GM12878 (cell line): ENCODE measurements around the gene OSBPL10. TPM values are rescaled to one million over a fixed set of nuclear protein-coding genes. Genes with fewer than 3 reads are reported as not detected.
A peak's percentile ranks its signal among the peaks of the same experiment; 100 is the strongest.

Source experiments
- ATAC-seq: fragments of 200-7000 bp; cut with Tn5 transposase; 3 replicates; pipeline ENCODE4 v1.9.1; 2020; ENCODE audit warnings: mild to moderate bottlenecking, moderate library complexity
- BruUV-seq: library from RNA; stranded (reverse); fragments of 400-500 nt; replicated peaks from 2 replicates; lab custom pipeline; 2021; lab: Mats Ljungman, UMichigan
- CTCF ChIA-PET: fragments of 300-600 bp; sonication (Branson Sonifier 250); formaldehyde crosslinking; extraction: SDS; loops from one replicate; lab custom pipeline; 2021; ENCODE audit warnings: inconsistent platforms; lab: Yijun Ruan, JAX
- POLR2A ChIA-PET: fragments of 350-600 bp; formaldehyde crosslinking; extraction: SDS; loops from one replicate; lab custom pipeline; 2021; ENCODE audit warnings: inconsistent platforms; lab: Charles Lee
- RAD21 ChIA-PET: fragments of 300-600 bp; sonication (Branson Sonifier 250); formaldehyde crosslinking; loops from one replicate; lab custom pipeline; 2023; ENCODE audit warnings: antibody characterized with exemption; ENCODE audit not compliant: unreplicated experiment; lab: Charles Lee
- SMC1A ChIA-PET: fragments of 300-600 bp; sonication (Branson Sonifier 250); formaldehyde crosslinking; loops from one replicate; lab custom pipeline; 2023; ENCODE audit not compliant: unreplicated experiment, uncharacterized antibody; lab: Charles Lee
- DNase-seq: peaks from one replicate; pipeline ENCODE4 v3.0.0-alpha.2; 2011; ENCODE audit warnings: low read depth, low spot score
- FAIRE-seq: peaks from 3 replicates; lab custom pipeline; 2011; peaks lifted over from hg19 to GRCh38; lab: Jason Lieb, UNC
- H2AFZ ChIP-seq: 2 replicates; pipeline ENCODE4 v1.6.0; 2011; ENCODE audit warnings: low read depth, low read length, control low read depth; ENCODE audit not compliant: control insufficient read depth
- H3K27ac ChIP-seq: 2 replicates; pipeline ENCODE4 v1.5.1; 2011; ENCODE audit warnings: control low read depth; ENCODE audit not compliant: control insufficient read depth, insufficient read depth
- H3K27me3 ChIP-seq, 2 experiments: replicated peaks in 1 of 2; 2 replicates each; pipeline versions ENCODE4 v1.6.0 to v1.6.1; 2011; ENCODE audit warnings: low read length in 1 of 2; ENCODE audit not compliant: control insufficient read depth in 2 of 2, insufficient read depth in 2 of 2
- H3K36me3 ChIP-seq, 2 experiments: 2 replicates each; pipeline ENCODE4 v1.5.1; 2011; ENCODE audit warnings: low read length in 1 of 2; ENCODE audit not compliant: control insufficient read depth in 2 of 2, insufficient read depth in 2 of 2
- H3K4me1 ChIP-seq: 2 replicates; pipeline ENCODE4 v1.6.1; 2011; ENCODE audit warnings: mild to moderate bottlenecking, low read length, moderate library complexity, mixed read lengths; ENCODE audit not compliant: control insufficient read depth, insufficient read depth
- H3K4me2 ChIP-seq: 2 replicates; pipeline ENCODE4 v1.6.0; 2011; ENCODE audit warnings: control low read depth; ENCODE audit not compliant: control insufficient read depth, insufficient read depth
- H3K4me3 ChIP-seq: fragments of 200-600 bp; sonication (generic); 2 replicates; pipeline ENCODE4 v1.5.1; 2016
- H3K79me2 ChIP-seq: 2 replicates; pipeline ENCODE4 v1.6.0; 2011; ENCODE audit warnings: low read length; ENCODE audit not compliant: control insufficient read depth, insufficient read depth
- H3K9ac ChIP-seq: 2 replicates; pipeline ENCODE4 v1.8.0; 2011; ENCODE audit warnings: low read length, control low read depth, mixed read lengths; ENCODE audit not compliant: control insufficient read depth, insufficient read depth
- H3K9me3 ChIP-seq: replicated peaks from 3 replicates; pipeline ENCODE4 v1.5.1; 2011; ENCODE audit warnings: mild to moderate bottlenecking, low read length; ENCODE audit not compliant: control insufficient read depth, insufficient read depth
- H4K20me1 ChIP-seq: 2 replicates; pipeline ENCODE4 v1.6.0; 2011; ENCODE audit not compliant: control insufficient read depth, insufficient read depth
- CTCF ChIP-seq, 3 experiments: IDR thresholded peaks in 2 of 3; conservative IDR thresholded peaks in 1 of 3; 2 replicates each; pipeline ENCODE4 v1.5.1; 2011; ENCODE audit warnings: low read depth in 3 of 3, low read length in 3 of 3, mild to moderate bottlenecking in 3 of 3, control low read depth in 2 of 3, moderate library complexity in 2 of 3, inconsistent platforms in 1 of 3, mixed read lengths in 1 of 3; ENCODE audit not compliant: control insufficient read depth in 2 of 3, insufficient read depth in 1 of 3; ENCODE audit errors: extremely low read depth in 1 of 3
- ESRRA ChIP-seq: IDR thresholded peaks from 2 replicates; pipeline ENCODE4 v1.6.1; 2012; ENCODE audit warnings: mild to moderate bottlenecking, low read length, improper control_type of control experiment
- JUNB ChIP-seq: IDR thresholded peaks from 2 replicates; pipeline ENCODE4 v1.6.1; 2016; ENCODE audit warnings: antibody characterized with exemption, mild to moderate bottlenecking
- MYB ChIP-seq: fragments of 150-350 bp; IDR thresholded peaks from 2 replicates; pipeline ENCODE4 v1.6.1; 2014; ENCODE audit warnings: mild to moderate bottlenecking, low read depth, low read length, borderline replicate concordance
- PAX5 ChIP-seq: IDR thresholded peaks from 2 replicates; pipeline ENCODE4 v1.6.1; 2011; ENCODE audit warnings: low read depth, low read length, borderline replicate concordance
- POLR2AphosphoS5 ChIP-seq: IDR thresholded peaks from 2 replicates; pipeline ENCODE4 v1.6.1; 2011; ENCODE audit warnings: mild to moderate bottlenecking, low read length, inconsistent platforms
- RAD21 ChIP-seq: IDR thresholded peaks from 2 replicates; pipeline ENCODE4 v1.6.1; 2011; ENCODE audit warnings: mild to moderate bottlenecking, low read depth, low read length, moderate library complexity; ENCODE audit not compliant: insufficient read depth
- SMC3 ChIP-seq: IDR thresholded peaks from 2 replicates; pipeline ENCODE4 v1.6.1; 2011; ENCODE audit warnings: low read length, improper control_type of control experiment, borderline replicate concordance
- SPI1 ChIP-seq: IDR thresholded peaks from 2 replicates; pipeline ENCODE4 v1.6.1; 2011; ENCODE audit warnings: low read depth, mild to moderate bottlenecking, low read length, moderate library complexity, borderline replicate concordance; ENCODE audit not compliant: insufficient read depth
- SRF ChIP-seq, 2 experiments: IDR thresholded peaks; 2 replicates each; pipeline ENCODE4 v1.6.1; 2011; ENCODE audit warnings: low read depth in 2 of 2, low read length in 2 of 2, mild to moderate bottlenecking in 1 of 2, moderate library complexity in 1 of 2
- SUPT20H ChIP-seq: IDR thresholded peaks from 2 replicates; pipeline ENCODE4 v1.6.1; 2011; ENCODE audit warnings: low read depth, mild to moderate bottlenecking, low read length, moderate library complexity, borderline replicate concordance; ENCODE audit not compliant: control insufficient read depth
- ZZZ3 ChIP-seq: IDR thresholded peaks from 2 replicates; pipeline ENCODE4 v1.6.1; 2011; ENCODE audit warnings: low read depth; ENCODE audit not compliant: control insufficient read depth, insufficient read length
- WGBS: methylation state at CpG from one replicate; pipeline ENCODE4 v1.1.6; 2016; ENCODE audit warnings: low lambda C conversion rate; ENCODE audit not compliant: insufficient replicate concordance, insufficient coverage; ENCODE audit errors: missing lambda C conversion rate; 5-methylcytosine and 5-hydroxymethylcytosine counted together
- in situ Hi-C: fragments of 300-500 bp; cut with MboI; formaldehyde crosslinking; loops from 9 replicates; pipeline ENCODE4 v1.14.3; 2018; ENCODE audit warnings: mixed read lengths
- intact Hi-C: fragments of 100-400 bp; cut with micrococcal nuclease; formaldehyde crosslinking; loops from one replicate; pipeline ENCODE4 v1.14.2; 2022; ENCODE audit not compliant: unreplicated experiment
- polyA plus RNA-seq, 11 experiments: library from polyadenylated mRNA; depleted of rRNA in 4 of 11; unstranded in 6 of 11; stranded (reverse) in 5 of 11; fragments of >200 nt; fragmentation: Nextera tagmentation in 4 of 11; fragmentation: Illumina TruSeq in 1 of 11; extraction: Ambion mirVana in 4 of 11; extraction: Trizol in 1 of 11; gene quantifications; 1 replicate in 1 of 11; 2 replicates in 10 of 11; pipeline versions ENCODE4 v1.2.1 to v1.2.3, GENCODE V29; 2011 to 2016; ENCODE audit warnings: inconsistent platforms in 2 of 11, missing spikeins in 2 of 11, low read depth in 1 of 11
- total RNA-seq, 4 experiments: library from RNA; depleted of rRNA in 3 of 4; stranded (reverse); fragments of >200 nt in 3 of 4; fragmentation: Illumina TruSeq in 1 of 4; extraction: Trizol in 1 of 4; gene quantifications; 2 replicates each; pipeline versions ENCODE4 v1.2.1 to v1.2.3, GENCODE V29; 2013 to 2021

Gene OSBPL10
- total and polyA plus RNA-seq, 10 of the 15 experiments (the other 5 are each of a cell fraction or from before 2014, with no cell fraction given), result 0.03 to 0.25 (median 0.09) TPM; not detected in 5

GRCh38 chr3:32021155-32021554, 40.1 kb upstream of the OSBPL10 start:
- no peaks in the 10 kb centered on the region for H3K9me3 ChIP-seq
- 47% methylated on average over 7 of the region's 7 CpGs for WGBS

DNA sequence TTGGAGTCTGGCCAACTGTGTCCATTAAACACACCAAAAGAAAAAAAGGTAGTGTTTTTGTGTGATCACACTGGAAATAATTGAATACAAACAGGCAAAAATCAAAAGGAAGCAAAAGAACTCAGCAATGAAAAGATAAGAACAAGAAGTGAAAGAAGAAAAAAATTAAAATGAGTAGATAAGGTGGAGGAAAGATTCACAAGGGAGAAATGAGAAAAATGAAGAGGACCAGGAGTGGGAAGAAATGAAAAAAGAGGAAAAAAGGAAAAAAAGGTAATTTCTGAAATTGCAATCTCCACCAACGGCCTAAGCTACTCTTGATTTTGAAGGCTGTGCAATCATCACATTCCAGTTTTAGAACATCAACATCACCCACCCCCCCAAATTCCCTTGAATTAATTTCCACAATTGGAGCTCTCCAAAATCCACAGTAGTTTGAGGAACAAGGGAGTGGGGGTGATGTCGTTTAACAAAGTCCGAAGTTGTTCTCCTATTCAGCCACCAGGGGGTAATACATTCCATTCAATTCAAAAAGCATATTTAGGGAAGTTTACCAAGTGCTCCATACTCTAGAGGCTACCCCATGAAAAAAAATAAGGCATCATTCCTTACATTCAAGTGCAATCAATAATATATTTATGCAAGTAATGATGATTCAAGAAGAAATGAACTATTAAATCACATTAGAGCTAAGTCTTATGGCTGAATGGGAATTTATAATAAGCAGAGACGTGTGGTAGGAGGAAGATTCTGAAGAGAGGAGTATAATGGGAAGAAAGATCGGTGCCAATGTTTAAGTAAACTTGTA, 37.9 kb upstream of the OSBPL10 start:
- no peak overlapping the region for H2AFZ ChIP-seq
- H3K27me3 ChIP-seq, result no peaks in the 10 kb centered on the region
- in situ Hi-C loops, result no loop called here
- H3K4me3 ChIP-seq, result no peak overlapping the region
- H3K27ac ChIP-seq, result no peak overlapping the region
- H3K9me3 ChIP-seq, result no peaks in the 10 kb centered on the region
- ChIA-PET POLR2A (no interaction called here), CTCF (interaction anchor here (0.6 to 5.0 kb wide), 12 partner anchors 9 to 157 kb away, joined by 3 to 50 read pairs (median 4); no protein-coding TSS in a partner anchor), SMC1A (interaction anchor here (1.0 to 4.1 kb wide), 5 partner anchors 13 to 224 kb away, joined by 3 to 22 read pairs (median 4); no protein-coding TSS in a partner anchor), RAD21 (interaction anchor here (0.9 to 2.1 kb wide), 2 partner anchors 125 to 135 kb away, joined by 3 to 8 read pairs; no protein-coding TSS in a partner anchor)
- ATAC-seq (peak; percentile 51; the same call in 2 of the 3 replicates), FAIRE-seq (peak; percentile 92), DNase-seq (no peak)
- H3K9ac ChIP-seq, result no peak overlapping the region
- H3K4me2 ChIP-seq, result no peak overlapping the region
- intact Hi-C loops, result loop anchor here (1.0 kb wide), 1 partner anchor 125 kb away; no protein-coding TSS in a partner anchor
- H3K79me2 ChIP-seq, result no peaks in the 10 kb centered on the region
- H3K36me3 ChIP-seq, result no peaks in the 10 kb centered on the region
- no TSS peak for BruUV-seq
- 30% methylated on average over 5 of the region's 5 CpGs for WGBS
- TF ChIP-seq RAD21 (peak; percentile 66), MYB (no peak), CTCF (IDR thresholded peaks at IDR 0.05 in 2 of 3, conservative IDR thresholded peaks at IDR 0.05 in 1 of 3; ENCODE audit: control insufficient read depth in 2 of 3, extremely low read depth in 1 of 3, insufficient read depth in 1 of 3, low read depth in 3 of 3, low read length in 3 of 3) (peak; percentile 50 to 63 (median 53)), SMC3 (peak; percentile 65; the same call in 1 of the 2 replicates), SUPT20H (no peak), ZZZ3 (no peak), PAX5 (no peak), ESRRA (no peak), SPI1 (no peak)
- no peaks in the 10 kb centered on the region for H3K4me1 ChIP-seq
- H4K20me1 ChIP-seq, result no peaks in the 10 kb centered on the region

More at GRCh38 chr3:32021155-32021554, 40.1 kb upstream of the OSBPL10 start:
- Histone ChIP-seq H3K4me1 (no peaks in the 10 kb centered on the region), H3K4me3 (no peak overlapping the region), H3K79me2 (no peaks in the 10 kb centered on the region), H3K36me3 (no peaks in the 10 kb centered on the region), H3K9ac (no peak overlapping the region), H3K27ac (no peak overlapping the region), H2AFZ (no peak overlapping the region), H3K4me2 (no peak overlapping the region), H3K27me3 (no peaks in the 10 kb centered on the region), H4K20me1 (no peaks in the 10 kb centered on the region)
- TF ChIP-seq POLR2AphosphoS5, result no peak
- no peak for TF ChIP-seq SRF (IDR thresholded peaks at IDR 0.05; ENCODE audit: low read depth in 2 of 2, low read length in 2 of 2)
- no peak for TF ChIP-seq JUNB
- ChIA-PET CTCF (interaction anchor here (5.0 kb wide), 1 partner anchor 124 kb away, joined by 50 read pairs; no protein-coding TSS in a partner anchor), SMC1A (no interaction called here), POLR2A (no interaction called here), RAD21 (no interaction called here)
- intact Hi-C loops (no loop called here), in situ Hi-C loops (no loop called here)
- DNase-seq, result no peak
- BruUV-seq, result no TSS peak
- ATAC-seq, result no peak
- no peak for FAIRE-seq
